Measurements from ENCODE around the gene NIT1. TPM values are rescaled to one million over a fixed set of nuclear protein-coding genes. Genes with fewer than 3 reads are reported as not detected.
"Not testable (repeated sequence)": the region's sequence is repeated elsewhere in the genome, so short reads cannot be mapped to it uniquely, and the experiment has no call there.

The NIT1 gene
- total and polyA plus RNA-seq, 7 donors: 20.1 to 43.8 (median 30.7) TPM

DNA sequence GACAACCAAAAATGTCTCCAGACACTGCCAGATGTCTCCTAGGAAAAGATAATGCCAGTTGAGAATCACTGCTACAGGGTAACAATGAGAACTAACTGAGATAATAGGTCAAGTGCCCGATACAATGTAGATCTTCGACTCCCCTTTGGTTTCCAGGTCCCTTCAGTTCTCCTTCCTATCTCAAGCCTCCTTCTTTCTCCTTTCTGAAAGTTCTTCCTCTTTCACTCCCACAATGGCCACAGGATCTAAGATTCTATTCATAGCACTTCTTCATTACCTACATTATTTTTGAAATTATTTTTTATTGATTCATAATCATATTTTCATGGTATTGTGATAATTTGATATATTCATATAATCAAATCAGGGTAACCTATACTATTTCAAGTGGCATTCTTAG lies 6.4 kb upstream of the NIT1 start:
- Histone ChIP-seq H3K4me1 (peaks cover 43% of the 10 kb centered on the region), H3K9me3 (no peaks in the 10 kb centered on the region), H3K4me3 (no peak overlapping the region), H3K27ac (no peak overlapping the region), H3K27me3 (ENCODE audit: insufficient read depth in 3 of 3, low read length in 2 of 3) (no peaks in the 10 kb centered on the region), H3K36me3 (ENCODE audit: insufficient read depth in 1 of 2, low read depth in 1 of 2) (peaks cover 3 to 12% of the 10 kb centered on the region in 2 donors)
- TF ChIP-seq, protein P1, sequence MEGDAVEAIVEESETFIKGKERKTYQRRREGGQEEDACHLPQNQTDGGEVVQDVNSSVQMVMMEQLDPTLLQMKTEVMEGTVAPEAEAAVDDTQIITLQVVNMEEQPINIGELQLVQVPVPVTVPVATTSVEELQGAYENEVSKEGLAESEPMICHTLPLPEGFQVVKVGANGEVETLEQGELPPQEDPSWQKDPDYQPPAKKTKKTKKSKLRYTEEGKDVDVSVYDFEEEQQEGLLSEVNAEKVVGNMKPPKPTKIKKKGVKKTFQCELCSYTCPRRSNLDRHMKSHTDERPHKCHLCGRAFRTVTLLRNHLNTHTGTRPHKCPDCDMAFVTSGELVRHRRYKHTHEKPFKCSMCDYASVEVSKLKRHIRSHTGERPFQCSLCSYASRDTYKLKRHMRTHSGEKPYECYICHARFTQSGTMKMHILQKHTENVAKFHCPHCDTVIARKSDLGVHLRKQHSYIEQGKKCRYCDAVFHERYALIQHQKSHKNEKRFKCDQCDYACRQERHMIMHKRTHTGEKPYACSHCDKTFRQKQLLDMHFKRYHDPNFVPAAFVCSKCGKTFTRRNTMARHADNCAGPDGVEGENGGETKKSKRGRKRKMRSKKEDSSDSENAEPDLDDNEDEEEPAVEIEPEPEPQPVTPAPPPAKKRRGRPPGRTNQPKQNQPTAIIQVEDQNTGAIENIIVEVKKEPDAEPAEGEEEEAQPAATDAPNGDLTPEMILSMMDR (IDR thresholded peaks at IDR 0.05): no peak
- intact Hi-C loops (cut with DNase I): no loop called here
- ATAC-seq: no peak
- 81 to 95% (median 86%) methylated on average over 2 of the region's 2 CpGs for WGBS, 3 donors
- no peak for DNase-seq

DNA sequence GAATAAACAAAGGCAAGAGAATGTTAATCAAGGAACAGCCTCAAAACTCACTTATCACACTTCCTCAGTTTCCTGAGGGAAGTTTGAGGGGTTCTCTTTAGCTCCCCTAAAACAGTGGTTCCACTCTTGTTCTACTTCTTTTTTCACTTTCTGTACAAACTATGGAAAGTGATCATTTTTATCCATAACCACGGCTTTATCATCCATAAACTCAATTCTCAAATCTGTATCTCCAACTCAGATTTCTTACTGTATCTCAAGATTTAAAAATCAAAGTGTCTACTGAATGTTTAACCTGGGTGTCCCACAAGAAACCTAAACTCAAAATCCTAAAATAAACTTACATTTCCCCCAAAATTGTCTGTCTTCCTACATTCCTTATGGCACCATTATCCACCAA lies 4.0 kb upstream of the NIT1 start:
- intact Hi-C loops (cut with DNase I): no loop called here
- Histone ChIP-seq H3K4me3 (no peak overlapping the region), H3K9me3 (no peaks in the 10 kb centered on the region), H3K36me3 (ENCODE audit: insufficient read depth in 1 of 2, low read depth in 1 of 2) (peaks cover 3 to 12% of the 10 kb centered on the region in 2 donors), H3K4me1 (peaks cover 52% of the 10 kb centered on the region), H3K27ac (peak overlapping the region; percentile 7), H3K27me3 (ENCODE audit: insufficient read depth in 3 of 3, low read length in 2 of 3) (no peaks in the 10 kb centered on the region)
- ATAC-seq: no peak
- TF ChIP-seq, protein P1 (IDR thresholded peaks at IDR 0.05): no peak
- WGBS, 3 donors: 85 to 90% (median 85%) methylated on average over 1 of the region's 1 CpG
- DNase-seq: no peak

DNA sequence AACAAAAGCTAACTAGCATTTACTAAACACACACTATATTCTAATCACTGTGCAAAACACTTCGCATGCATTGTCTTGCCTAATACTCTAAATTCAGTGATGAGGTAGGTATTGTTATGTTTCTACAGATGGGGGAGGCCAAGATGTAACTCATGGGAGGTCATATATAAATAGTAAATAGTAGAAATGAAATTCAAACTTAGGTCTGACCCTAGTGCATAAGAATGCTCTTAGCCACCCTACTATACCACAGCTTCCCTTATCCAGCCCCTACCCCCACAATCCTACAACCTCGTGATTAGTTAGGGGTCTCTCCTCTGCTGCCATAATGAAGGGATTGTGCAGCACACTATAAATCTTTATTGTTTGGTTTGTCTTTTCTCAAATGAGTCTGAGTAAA lies 3.3 kb upstream of the NIT1 start:
- Histone ChIP-seq H3K36me3 (ENCODE audit: insufficient read depth in 1 of 2, low read depth in 1 of 2) (peaks cover 3 to 10% of the 10 kb centered on the region in 2 donors), H3K27ac (peak overlapping the region; percentile 54), H3K4me1 (peaks cover 58% of the 10 kb centered on the region), H3K9me3 (no peaks in the 10 kb centered on the region), H3K27me3 (ENCODE audit: insufficient read depth in 3 of 3, low read length in 2 of 3) (no peaks in the 10 kb centered on the region), H3K4me3 (peak overlapping the region; percentile 83)
- peak in 1 of 4 donors; percentile 12 for ATAC-seq
- intact Hi-C loops (cut with DNase I): no loop called here
- 51 to 81% (median 71%) methylated on average over 2 of the region's 2 CpGs for WGBS, 3 donors
- no peak for DNase-seq
- TF ChIP-seq, protein P1 (IDR thresholded peaks at IDR 0.05): no peak

DNA sequence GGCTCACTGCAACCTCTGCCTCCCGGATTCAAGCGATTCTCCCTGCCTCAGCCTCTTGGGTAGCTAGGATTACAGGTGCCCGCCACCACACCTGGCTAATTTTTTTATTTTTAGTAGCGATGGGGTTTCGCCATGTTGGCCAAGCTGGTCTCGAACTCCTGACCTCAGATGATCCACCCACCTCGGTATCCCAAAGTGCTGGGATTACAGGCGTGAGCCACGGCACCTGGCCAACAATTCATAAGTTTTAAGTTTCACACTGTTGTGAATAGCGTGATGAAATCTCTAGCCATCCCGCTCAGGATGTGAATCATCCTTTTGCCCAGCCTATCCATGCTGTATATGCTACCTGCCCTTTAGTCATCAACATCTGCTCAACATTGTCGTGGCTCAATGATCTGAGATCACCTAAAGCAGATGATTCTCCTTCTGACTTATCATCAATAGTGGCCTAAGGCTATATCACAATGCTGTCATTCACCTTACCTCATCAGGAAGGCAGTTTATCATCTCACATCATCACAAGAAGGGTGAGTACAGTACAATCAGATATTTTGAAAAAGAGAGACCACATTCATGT lies 2.7 kb upstream of the NIT1 start:
- H3K9me3 ChIP-seq: no peaks in the 10 kb centered on the region
- H3K27ac ChIP-seq: peak overlapping the region; percentile 97
- TF ChIP-seq, protein P1 (IDR thresholded peaks at IDR 0.05): no peak
- H3K27me3 ChIP-seq (ENCODE audit: insufficient read depth in 3 of 3, low read length in 2 of 3): no peaks in the 10 kb centered on the region
- peaks cover 3 to 10% of the 10 kb centered on the region in 2 donors for H3K36me3 ChIP-seq (ENCODE audit: insufficient read depth in 1 of 2, low read depth in 1 of 2)
- H3K4me1 ChIP-seq: peaks cover 63% of the 10 kb centered on the region
- DNase-seq: peak; percentile 45 to 78
- peak overlapping the region; percentile 83 for H3K4me3 ChIP-seq
- 37 to 48% (median 39%) methylated on average over 12 of the region's 12 CpGs for WGBS, 3 donors
- ATAC-seq: peak; percentile 56 to 74 (median 70)
- intact Hi-C loops (cut with DNase I): no loop called here

DNA sequence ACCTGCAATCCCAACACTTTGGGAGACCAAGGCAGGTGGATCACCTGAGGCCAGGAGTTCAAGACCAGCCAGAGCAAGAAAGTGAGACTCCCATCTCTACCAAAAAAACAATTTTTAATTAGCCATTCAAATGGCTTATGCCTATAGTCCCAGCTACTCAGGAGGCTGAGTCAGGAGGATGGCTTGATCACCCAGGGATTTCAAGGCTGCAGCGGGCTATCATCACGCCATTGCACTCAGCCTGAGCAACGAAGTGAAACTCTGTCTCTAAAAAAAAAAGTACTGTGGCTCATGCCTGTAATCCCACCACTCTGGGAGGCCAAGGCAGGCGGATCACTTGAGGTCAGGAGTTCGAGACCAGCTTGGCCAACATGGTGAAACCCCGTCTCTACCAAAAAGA lies 1.9 kb upstream of the NIT1 start:
- peaks cover 3 to 17% of the 10 kb centered on the region in 2 donors for H3K36me3 ChIP-seq (ENCODE audit: insufficient read depth in 1 of 2, low read depth in 1 of 2)
- peaks cover 63% of the 10 kb centered on the region for H3K4me1 ChIP-seq
- intact Hi-C loops (cut with DNase I); DNase-seq; H3K9me3 ChIP-seq; H3K27me3 ChIP-seq (ENCODE audit: insufficient read depth in 3 of 3, low read length in 2 of 3); ATAC-seq: not testable (repeated sequence)
- peak overlapping the region; percentile 97 for H3K27ac ChIP-seq
- 85 to 88% (median 87%) methylated on average over 6 of the region's 6 CpGs for WGBS, 3 donors
- H3K4me3 ChIP-seq: peak overlapping the region; percentile 83

Data from psoas muscle (tissue), 8 donors.